DOHH2 (cell line): ENCODE measurements around the gene NME9.

Source experiments
- H3F3A ChIP-seq: fragments of 200-600 bp; sonication (generic), shearing (Covaris generic); 2 replicates; pipeline ENCODE4 v1.6.0; 2016; ENCODE audit warnings: antibody characterized with exemption, mild to moderate bottlenecking; ENCODE audit not compliant: control insufficient read depth, insufficient read depth
- H3K27ac ChIP-seq: fragments of 200-600 bp; sonication (generic); 2 replicates; pipeline ENCODE4 v1.5.1; 2014; ENCODE audit warnings: low read depth, mild to moderate bottlenecking, low read length, moderate library complexity
- H3K27me3 ChIP-seq: fragments of 200-600 bp; sonication (generic); 2 replicates; pipeline ENCODE4 v1.6.1; 2014; ENCODE audit warnings: mild to moderate bottlenecking, low read length, mixed read lengths; ENCODE audit not compliant: control insufficient read depth
- H3K36me3 ChIP-seq: fragments of 200-600 bp; sonication (generic); 2 replicates; pipeline ENCODE4 v1.6.1; 2014; ENCODE audit warnings: mild to moderate bottlenecking, low read length, moderate library complexity, mixed read lengths; ENCODE audit not compliant: control insufficient read depth
- H3K4me1 ChIP-seq: fragments of 200-600 bp; sonication (generic); 2 replicates; pipeline ENCODE4 v1.6.1; 2014; ENCODE audit warnings: mild to moderate bottlenecking, low read length, mixed read lengths; ENCODE audit not compliant: control insufficient read depth
- H3K4me2 ChIP-seq: fragments of 200-600 bp; sonication (generic); 2 replicates; pipeline ENCODE4 v1.6.0; 2014; ENCODE audit warnings: mild to moderate bottlenecking, low read length, moderate library complexity
- H3K4me3 ChIP-seq: fragments of 200-600 bp; sonication (generic); 2 replicates; pipeline ENCODE4 v1.5.1; 2014; ENCODE audit warnings: mild to moderate bottlenecking, low read length, mixed read lengths
- H3K79me2 ChIP-seq: fragments of 200-600 bp; sonication (generic); 2 replicates; pipeline ENCODE4 v1.6.1; 2014; ENCODE audit warnings: mild to moderate bottlenecking, low read length, mixed read lengths; ENCODE audit not compliant: control insufficient read depth
- H3K9me2 ChIP-seq: fragments of 200-600 bp; sonication (generic); replicated peaks from 2 replicates; pipeline ENCODE4 v1.6.1; 2014; ENCODE audit warnings: mild to moderate bottlenecking, low read length, mixed read lengths; ENCODE audit not compliant: control insufficient read depth
- H3K9me3 ChIP-seq: fragments of 200-600 bp; sonication (generic); 2 replicates; pipeline ENCODE4 v1.6.1; 2014; ENCODE audit warnings: antibody characterized with exemption, low read length, mixed read lengths; ENCODE audit not compliant: control insufficient read depth, insufficient read depth
- H4K20me1 ChIP-seq: fragments of 200-600 bp; sonication (generic); 2 replicates; pipeline ENCODE4 v1.6.0; 2014; ENCODE audit warnings: low read depth, mild to moderate bottlenecking, antibody characterized with exemption, low read length, moderate library complexity; ENCODE audit not compliant: control insufficient read depth, insufficient read depth
- CTCF ChIP-seq: fragments of 200-600 bp; sonication (generic); IDR thresholded peaks from one replicate; pipeline ENCODE4 v1.5.1; 2014; ENCODE audit warnings: antibody characterized with exemption, mild to moderate bottlenecking, low read depth, low read length; ENCODE audit not compliant: poor library complexity, severe bottlenecking
- EZH2phosphoT487 ChIP-seq: fragments of 200-600 bp; sonication (generic); IDR thresholded peaks from 2 replicates; pipeline ENCODE4 v1.6.1; 2017; ENCODE audit warnings: borderline replicate concordance, mild to moderate bottlenecking, antibody characterized with exemption, low read length, moderate library complexity, mixed read lengths

NME9 gene

DNA sequence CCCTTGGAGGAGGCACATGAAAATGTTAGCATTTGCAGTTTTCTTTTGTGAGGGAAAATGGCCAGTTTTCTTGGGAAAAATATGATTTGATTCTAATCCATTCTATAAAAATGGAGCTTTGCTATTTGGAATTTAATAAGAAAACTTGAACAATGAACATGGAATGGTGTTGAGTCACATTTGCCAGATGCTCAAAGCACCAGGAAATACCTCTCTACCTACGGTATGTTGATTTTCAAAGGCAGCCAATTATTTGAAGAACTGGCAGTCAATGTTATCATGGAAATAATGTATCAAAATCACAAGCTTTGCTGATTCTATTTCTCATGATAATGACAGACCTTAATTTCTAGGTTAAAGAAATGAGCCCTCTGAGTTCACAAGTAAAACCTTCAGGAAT lies 14.9 kb downstream of the NME9 start:
- no peaks in the 10 kb centered on the region; the same call in 1 of the 2 replicates for H3K9me3 ChIP-seq
- H3K27ac ChIP-seq, result no peak overlapping the region
- H3K79me2 ChIP-seq, result no peaks in the 10 kb centered on the region
- H3K36me3 ChIP-seq, result no peaks in the 10 kb centered on the region
- H3K4me2 ChIP-seq, result no peak overlapping the region
- TF ChIP-seq CTCF (no peak), EZH2phosphoT487 (no peak)
- H3F3A ChIP-seq, result no peaks in the 10 kb centered on the region
- H3K4me3 ChIP-seq, result no peak overlapping the region
- no peaks in the 10 kb centered on the region for H4K20me1 ChIP-seq
- peaks cover 12% of the 10 kb centered on the region; the same call in 1 of the 2 replicates for H3K27me3 ChIP-seq
- no peaks in the 10 kb centered on the region for H3K4me1 ChIP-seq
- no peaks in the 10 kb centered on the region for H3K9me2 ChIP-seq

DNA sequence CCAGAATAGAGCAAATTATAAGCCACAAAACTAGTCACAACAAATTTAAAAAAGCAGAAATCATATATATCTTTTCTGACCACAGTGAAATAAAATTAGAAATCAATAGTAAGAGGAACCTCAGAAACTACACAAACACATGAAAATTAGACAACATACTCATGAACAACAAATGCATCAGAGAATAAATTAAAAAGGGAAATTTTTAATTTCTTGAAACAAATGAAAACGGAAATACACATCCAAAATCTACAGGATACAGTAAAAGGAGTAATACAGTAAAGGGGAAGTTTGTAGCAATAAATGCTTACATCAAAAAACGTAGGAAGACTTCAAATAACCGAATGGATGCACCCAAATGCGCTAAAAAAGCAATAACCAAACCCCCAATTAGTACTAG lies 19.2 kb downstream of the NME9 start:
- no peak overlapping the region for H3K4me2 ChIP-seq
- H3K9me2 ChIP-seq, result no peaks in the 10 kb centered on the region
- H3K27me3 ChIP-seq, result peaks cover 12% of the 10 kb centered on the region; the same call in 1 of the 2 replicates
- H3K27ac ChIP-seq, result no peak overlapping the region
- no peaks in the 10 kb centered on the region for H3K36me3 ChIP-seq
- no peak overlapping the region for H3K4me3 ChIP-seq
- no peaks in the 10 kb centered on the region for H4K20me1 ChIP-seq
- H3K4me1 ChIP-seq, result no peaks in the 10 kb centered on the region
- peaks cover 8% of the 10 kb centered on the region for H3K9me3 ChIP-seq
- no peaks in the 10 kb centered on the region for H3F3A ChIP-seq
- no peaks in the 10 kb centered on the region for H3K79me2 ChIP-seq
- TF ChIP-seq CTCF (no peak), EZH2phosphoT487 (no peak)

- peaks cover 8% of the 10 kb centered on the region for H3K9me3 ChIP-seq
- H3K79me2 ChIP-seq, result no peaks in the 10 kb centered on the region
- H3K4me2 ChIP-seq, result no peak overlapping the region
- no peak overlapping the region for H3K4me3 ChIP-seq
- no peaks in the 10 kb centered on the region for H3K4me1 ChIP-seq
- no peaks in the 10 kb centered on the region for H3K9me2 ChIP-seq
- no peaks in the 10 kb centered on the region for H3F3A ChIP-seq
- no peak for TF ChIP-seq EZH2phosphoT487
- TF ChIP-seq CTCF, result no peak
- peaks cover 12% of the 10 kb centered on the region; the same call in 1 of the 2 replicates for H3K27me3 ChIP-seq
- H3K27ac ChIP-seq, result no peak overlapping the region
- H3K36me3 ChIP-seq, result no peaks in the 10 kb centered on the region
- no peaks in the 10 kb centered on the region for H4K20me1 ChIP-seq
These were observed 20.9 kb downstream of the NME9 start for GRCh38 chr3:138308783-138309182.

- no peak overlapping the region for H3K4me2 ChIP-seq
- no peaks in the 10 kb centered on the region for H3K36me3 ChIP-seq
- no peaks in the 10 kb centered on the region for H3K79me2 ChIP-seq
- no peaks in the 10 kb centered on the region for H4K20me1 ChIP-seq
- no peaks in the 10 kb centered on the region for H3F3A ChIP-seq
- no peaks in the 10 kb centered on the region for H3K4me1 ChIP-seq
- peaks cover 12% of the 10 kb centered on the region; the same call in 1 of the 2 replicates for H3K27me3 ChIP-seq
- peaks cover 8% of the 10 kb centered on the region for H3K9me3 ChIP-seq
- H3K4me3 ChIP-seq, result no peak overlapping the region
- H3K27ac ChIP-seq, result no peak overlapping the region
- no peaks in the 10 kb centered on the region for H3K9me2 ChIP-seq
- TF ChIP-seq CTCF (no peak), EZH2phosphoT487 (no peak)
These were observed 21.8 kb downstream of the NME9 start for GRCh38 chr3:138307899-138308298.
